GM21390 (cell line): ENCODE results near the gene SUPT16H.
"Not testable (repeated sequence)": the region's sequence is repeated elsewhere in the genome, so short reads cannot be mapped to it uniquely, and the experiment has no call there.

Source experiments
- ATAC-seq: cut with Tn5 transposase; IDR thresholded peaks from one replicate; pipeline ENCODE4 v1.9.1; 2021; ENCODE audit not compliant: unreplicated experiment

The SUPT16H gene

GRCh38 chr14:21307637-21308036 is 76.2 kb downstream of the SUPT16H start:
- no peak for ATAC-seq

DNA sequence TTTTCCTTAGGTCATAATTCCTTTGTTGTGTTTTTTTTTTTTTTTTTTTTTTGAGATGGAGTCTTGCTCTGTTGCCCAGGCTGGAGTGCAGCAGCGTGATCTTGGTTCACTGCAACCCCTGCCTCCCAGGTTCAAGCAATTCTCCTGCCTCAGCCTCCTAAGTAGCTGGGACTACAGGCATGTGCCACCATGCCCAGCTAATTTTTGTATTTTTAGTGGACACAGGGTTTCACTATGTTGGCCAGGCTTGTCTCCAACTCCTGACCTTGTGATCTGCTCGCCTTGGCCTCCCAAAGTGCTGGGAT is 81.0 kb downstream of the SUPT16H start:
- not testable (repeated sequence) for ATAC-seq

- ATAC-seq, result no peak
These were observed 81.6 kb downstream of the SUPT16H start for GRCh38 chr14:21302013-21302835.
